DOHH2 (cell line): ENCODE data around the gene FAM107B.

Source experiments
- H3F3A ChIP-seq: fragments of 200-600 bp; sonication (generic), shearing (Covaris generic); 2 replicates; pipeline ENCODE4 v1.6.0; 2016; ENCODE audit warnings: antibody characterized with exemption, mild to moderate bottlenecking; ENCODE audit not compliant: control insufficient read depth, insufficient read depth
- H3K27ac ChIP-seq: fragments of 200-600 bp; sonication (generic); 2 replicates; pipeline ENCODE4 v1.5.1; 2014; ENCODE audit warnings: low read depth, mild to moderate bottlenecking, low read length, moderate library complexity
- H3K27me3 ChIP-seq: fragments of 200-600 bp; sonication (generic); 2 replicates; pipeline ENCODE4 v1.6.1; 2014; ENCODE audit warnings: mild to moderate bottlenecking, low read length, mixed read lengths; ENCODE audit not compliant: control insufficient read depth
- H3K36me3 ChIP-seq: fragments of 200-600 bp; sonication (generic); 2 replicates; pipeline ENCODE4 v1.6.1; 2014; ENCODE audit warnings: mild to moderate bottlenecking, low read length, moderate library complexity, mixed read lengths; ENCODE audit not compliant: control insufficient read depth
- H3K4me1 ChIP-seq: fragments of 200-600 bp; sonication (generic); 2 replicates; pipeline ENCODE4 v1.6.1; 2014; ENCODE audit warnings: mild to moderate bottlenecking, low read length, mixed read lengths; ENCODE audit not compliant: control insufficient read depth
- H3K4me2 ChIP-seq: fragments of 200-600 bp; sonication (generic); 2 replicates; pipeline ENCODE4 v1.6.0; 2014; ENCODE audit warnings: mild to moderate bottlenecking, low read length, moderate library complexity
- H3K4me3 ChIP-seq: fragments of 200-600 bp; sonication (generic); 2 replicates; pipeline ENCODE4 v1.5.1; 2014; ENCODE audit warnings: mild to moderate bottlenecking, low read length, mixed read lengths
- H3K79me2 ChIP-seq: fragments of 200-600 bp; sonication (generic); 2 replicates; pipeline ENCODE4 v1.6.1; 2014; ENCODE audit warnings: mild to moderate bottlenecking, low read length, mixed read lengths; ENCODE audit not compliant: control insufficient read depth
- H3K9me2 ChIP-seq: fragments of 200-600 bp; sonication (generic); replicated peaks from 2 replicates; pipeline ENCODE4 v1.6.1; 2014; ENCODE audit warnings: mild to moderate bottlenecking, low read length, mixed read lengths; ENCODE audit not compliant: control insufficient read depth
- H3K9me3 ChIP-seq: fragments of 200-600 bp; sonication (generic); 2 replicates; pipeline ENCODE4 v1.6.1; 2014; ENCODE audit warnings: antibody characterized with exemption, low read length, mixed read lengths; ENCODE audit not compliant: control insufficient read depth, insufficient read depth
- H4K20me1 ChIP-seq: fragments of 200-600 bp; sonication (generic); 2 replicates; pipeline ENCODE4 v1.6.0; 2014; ENCODE audit warnings: low read depth, mild to moderate bottlenecking, antibody characterized with exemption, low read length, moderate library complexity; ENCODE audit not compliant: control insufficient read depth, insufficient read depth
- CTCF ChIP-seq: fragments of 200-600 bp; sonication (generic); IDR thresholded peaks from one replicate; pipeline ENCODE4 v1.5.1; 2014; ENCODE audit warnings: antibody characterized with exemption, mild to moderate bottlenecking, low read depth, low read length; ENCODE audit not compliant: poor library complexity, severe bottlenecking
- EZH2phosphoT487 ChIP-seq: fragments of 200-600 bp; sonication (generic); IDR thresholded peaks from 2 replicates; pipeline ENCODE4 v1.6.1; 2017; ENCODE audit warnings: borderline replicate concordance, mild to moderate bottlenecking, antibody characterized with exemption, low read length, moderate library complexity, mixed read lengths

FAM107B gene

DNA sequence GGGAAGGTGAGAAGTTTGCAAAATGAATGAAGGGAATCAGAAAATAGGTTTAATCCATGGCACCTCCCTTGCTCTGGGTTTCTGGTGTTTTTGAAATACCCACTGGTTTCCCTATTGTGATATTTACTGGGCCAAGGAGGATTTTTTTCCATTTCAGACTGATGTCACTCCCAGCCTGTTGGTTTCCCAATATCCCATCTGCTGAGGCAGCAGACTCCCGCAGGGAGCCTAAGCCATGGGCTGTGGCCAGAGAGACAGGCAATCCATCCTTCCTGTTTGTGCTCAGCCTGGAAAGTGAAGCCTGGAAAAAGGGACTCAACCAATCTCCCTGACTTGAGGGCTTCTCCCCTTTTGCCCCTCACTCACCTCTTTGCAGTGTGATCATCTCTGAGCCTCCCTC is 22.8 kb downstream of the FAM107B start:
- H3K4me1 ChIP-seq = peaks cover 91% of the 10 kb centered on the region
- no peaks in the 10 kb centered on the region for H3K9me3 ChIP-seq
- peak overlapping the region; percentile 91 for H3K4me2 ChIP-seq
- no peaks in the 10 kb centered on the region for H3K36me3 ChIP-seq
- H3K79me2 ChIP-seq = no peaks in the 10 kb centered on the region
- peak overlapping the region; percentile 97 for H3K27ac ChIP-seq
- peak overlapping the region; percentile 67 for H3K4me3 ChIP-seq
- TF ChIP-seq CTCF (no peak), EZH2phosphoT487 (no peak)
- H3K27me3 ChIP-seq = no peaks in the 10 kb centered on the region
- H3F3A ChIP-seq = peaks cover 10% of the 10 kb centered on the region
- no peaks in the 10 kb centered on the region for H4K20me1 ChIP-seq
- no peaks in the 10 kb centered on the region for H3K9me2 ChIP-seq

DNA sequence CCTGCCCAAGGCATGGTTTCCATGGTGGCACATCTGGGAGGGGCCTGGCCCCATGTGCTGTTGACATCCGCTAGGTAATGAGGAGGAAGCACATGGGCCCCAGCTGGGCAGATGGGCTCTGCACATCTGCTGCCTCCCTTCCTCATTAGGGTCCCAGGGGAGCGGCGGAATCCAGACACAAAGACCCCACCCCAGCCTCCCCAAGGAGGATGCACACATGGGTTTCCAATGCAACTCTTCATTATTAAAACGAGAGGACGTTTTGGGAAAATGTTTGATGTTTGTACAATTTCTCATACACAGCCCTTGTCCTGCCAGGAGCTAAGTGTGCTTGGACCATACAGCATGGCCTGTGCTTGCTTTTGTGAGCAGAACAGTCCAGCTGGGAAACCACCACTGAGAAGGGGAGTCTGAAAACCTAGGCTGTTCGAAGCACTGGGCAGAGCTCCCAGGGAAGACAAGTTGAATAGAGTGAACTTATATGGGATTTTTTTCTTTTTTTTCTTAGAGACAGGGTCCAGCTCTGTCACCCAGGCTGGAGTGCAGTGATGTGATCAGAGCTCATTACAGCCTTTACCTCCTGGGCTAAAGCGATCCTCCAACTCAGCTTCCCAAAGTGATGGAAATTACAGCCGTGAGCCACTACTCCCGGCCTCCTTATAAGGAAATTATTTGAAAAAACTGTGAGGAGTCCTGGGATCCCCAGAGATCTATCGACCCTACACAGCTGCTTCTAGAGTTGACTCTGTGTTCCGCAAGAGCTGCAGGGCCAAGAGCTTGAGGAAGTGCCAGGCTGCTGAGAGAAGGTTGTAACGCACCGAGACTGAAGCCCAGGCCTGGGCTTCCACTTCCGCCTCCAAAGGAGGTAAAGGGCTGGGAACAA is 23.4 kb downstream of the FAM107B start:
- Histone ChIP-seq H3K27me3 (no peaks in the 10 kb centered on the region), H3F3A (peaks cover 10% of the 10 kb centered on the region), H3K36me3 (no peaks in the 10 kb centered on the region), H3K27ac (peak overlapping the region; percentile 97), H3K79me2 (no peaks in the 10 kb centered on the region), H3K4me1 (peaks cover 92% of the 10 kb centered on the region), H4K20me1 (no peaks in the 10 kb centered on the region), H3K4me2 (peak overlapping the region; percentile 91), H3K9me2 (no peaks in the 10 kb centered on the region), H3K4me3 (peak overlapping the region; percentile 67), H3K9me3 (no peaks in the 10 kb centered on the region)
- no peak for TF ChIP-seq EZH2phosphoT487
- no peak for TF ChIP-seq CTCF

DNA sequence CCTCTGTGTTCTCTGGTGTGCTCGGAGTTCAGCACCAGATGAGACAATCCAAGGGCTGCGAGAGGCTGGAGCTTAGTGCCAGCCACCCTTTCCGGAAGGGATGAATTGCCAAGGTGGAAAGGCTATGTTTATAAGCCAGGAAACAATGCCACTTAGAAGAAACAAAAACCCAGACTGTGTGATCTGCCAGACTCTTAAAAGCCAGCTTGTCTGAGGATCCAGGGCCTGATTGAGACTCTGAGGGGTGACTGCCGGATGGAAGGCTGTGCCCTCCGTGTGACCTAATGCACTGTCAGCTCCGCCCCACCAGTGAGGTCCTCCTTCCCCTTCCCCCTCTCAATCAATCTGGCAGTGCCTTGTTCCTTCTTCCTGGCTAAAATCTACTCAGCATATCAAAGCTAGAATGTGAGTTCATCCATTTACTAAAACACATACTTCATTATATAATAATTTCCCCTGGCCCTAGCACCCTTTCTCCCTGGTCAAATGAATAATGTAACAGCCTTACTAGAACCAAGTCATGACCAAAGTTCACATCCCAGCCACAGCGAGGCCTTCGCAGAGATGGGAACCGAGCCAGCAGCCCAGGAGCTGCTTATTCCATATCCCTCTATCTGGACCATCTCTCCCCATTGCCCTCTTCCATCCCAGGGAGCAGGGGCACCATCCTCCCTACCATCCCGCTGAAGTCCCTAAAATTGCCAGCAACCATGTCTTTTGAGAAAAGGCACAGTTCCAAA is 25.5 kb downstream of the FAM107B start:
- Histone ChIP-seq H3K4me3 (peak overlapping the region; percentile 41), H3K27me3 (no peaks in the 10 kb centered on the region), H3K4me1 (peaks cover 100% of the 10 kb centered on the region), H3K27ac (peak overlapping the region; percentile 97), H3K4me2 (peak overlapping the region; percentile 91), H4K20me1 (no peaks in the 10 kb centered on the region), H3K36me3 (no peaks in the 10 kb centered on the region), H3K9me2 (no peaks in the 10 kb centered on the region), H3K9me3 (no peaks in the 10 kb centered on the region), H3K79me2 (no peaks in the 10 kb centered on the region), H3F3A (peaks cover 10% of the 10 kb centered on the region)
- TF ChIP-seq EZH2phosphoT487 = no peak
- no peak for TF ChIP-seq CTCF
